GM23248 (cell line): ENCODE measurements around the gene THBS3.

Experiments used
- EZH2 ChIP-seq: fragments of 200-600 bp; sonication (generic); IDR thresholded peaks from 2 replicates; pipeline ENCODE4 v1.6.1; 2018; ENCODE audit warnings: antibody characterized with exemption, mild to moderate bottlenecking; ENCODE audit not compliant: insufficient read depth, poor library complexity, severe bottlenecking
- EZH2phosphoT487 ChIP-seq: fragments of 200-600 bp; sonication (generic); IDR thresholded peaks from 2 replicates; pipeline ENCODE4 v1.6.1; 2018; ENCODE audit warnings: antibody characterized with exemption, moderate library complexity, mild to moderate bottlenecking, low read depth; ENCODE audit not compliant: insufficient read depth

DNA sequence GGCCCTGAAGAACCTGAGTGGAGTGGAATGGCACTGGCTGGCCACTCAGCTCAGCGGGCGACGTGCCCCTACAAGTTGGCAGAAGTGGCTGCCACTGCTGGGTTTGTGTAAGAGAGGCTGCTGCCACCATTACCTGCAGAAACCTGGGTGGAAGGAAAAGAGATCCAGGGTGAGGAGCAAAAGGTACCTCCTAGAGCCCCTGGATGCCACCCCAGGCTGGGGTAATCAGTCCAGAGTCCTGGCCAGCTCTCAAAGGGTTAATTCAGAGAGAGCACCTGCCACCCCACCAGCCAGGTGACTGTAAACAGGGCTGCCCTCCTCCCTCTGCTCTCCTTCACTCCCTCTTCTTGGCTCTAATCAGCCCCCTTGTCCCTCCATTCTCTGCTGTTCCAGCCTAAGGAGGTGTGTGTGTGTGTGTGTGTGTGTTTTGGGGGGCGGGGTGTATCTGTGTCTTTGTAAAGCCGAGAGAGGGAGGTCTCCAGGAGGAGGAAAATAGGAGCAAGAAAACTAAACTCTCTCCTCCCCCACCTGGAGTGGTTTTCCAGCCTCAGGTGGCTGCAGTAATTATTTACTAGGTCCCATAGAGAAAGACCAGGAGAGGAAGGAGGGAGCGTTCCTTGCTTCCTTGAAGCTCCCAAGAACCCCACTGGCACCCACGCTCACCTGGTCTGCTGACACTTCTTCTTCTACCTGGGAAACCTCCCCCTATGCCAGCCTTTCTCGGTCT lies 21.5 kb downstream of the THBS3 start:
- TF ChIP-seq EZH2 (no peak), EZH2phosphoT487 (no peak)
